ENCODE measurements around the gene C11orf97.

GRCh38 chr11:94574193-94574961, 62.1 kb downstream of the C11orf97 start:
- TF ChIP-seq CTCF (IDR thresholded peaks at IDR 0.05; ENCODE audit: insufficient read depth, low read depth, low read length), result no peak
- TF ChIP-seq EZH2 (IDR thresholded peaks at IDR 0.05; ENCODE audit: insufficient read depth, low read length), result no peak

Data from astrocyte (in vitro differentiated cells and primary cell).